ENCODE measurements around the gene GJA4. TPM values are rescaled to one million over a fixed set of nuclear protein-coding genes. Genes with fewer than 3 reads are reported as not detected.
"Not testable (repeated sequence)": the region's sequence is repeated elsewhere in the genome, so short reads cannot be mapped to it uniquely, and the experiment has no call there.

The GJA4 gene
- polyA plus RNA-seq, 1 donor = 11.2 TPM

- no peak for DNase-seq
These were observed 29.5 kb upstream of the GJA4 start for GRCh38 chr1:34763142-34763781.

- no peak for DNase-seq
These were observed 23.9 kb upstream of the GJA4 start for GRCh38 chr1:34768856-34769255.

GRCh38 chr1:34770891-34771504 is 21.8 kb upstream of the GJA4 start:
- no peak for DNase-seq

- no peak for DNase-seq
These were observed 21.0 kb upstream of the GJA4 start for GRCh38 chr1:34771573-34772371.

GRCh38 chr1:34773114-34773513 is 19.7 kb upstream of the GJA4 start:
- not testable (repeated sequence) for DNase-seq

GRCh38 chr1:34774957-34775356 is 17.8 kb upstream of the GJA4 start:
- DNase-seq = no peak

GRCh38 chr1:34776911-34777310 is 15.9 kb upstream of the GJA4 start:
- DNase-seq = no peak

GRCh38 chr1:34777519-34778321 is 15.1 kb upstream of the GJA4 start:
- DNase-seq = no peak

GRCh38 chr1:34778381-34778780 is 14.4 kb upstream of the GJA4 start:
- DNase-seq = no peak

- DNase-seq = no peak
These were observed 13.8 kb upstream of the GJA4 start for GRCh38 chr1:34779005-34779404.

GRCh38 chr1:34779526-34779925 is 13.3 kb upstream of the GJA4 start:
- DNase-seq = no peak

- DNase-seq = no peak
These were observed 12.8 kb upstream of the GJA4 start for GRCh38 chr1:34779962-34780361.

- DNase-seq = no peak
These were observed 12.3 kb upstream of the GJA4 start for GRCh38 chr1:34780528-34780927.

- no peak for DNase-seq
These were observed 11.5 kb upstream of the GJA4 start, which contains the start of gene GJB3 for GRCh38 chr1:34781071-34781843. GJB3 (plus strand) TSS chr1:34781214; CDS start chr1:34784763, 3,549 bp downstream.

GRCh38 chr1:34781844-34782391 is 10.9 kb upstream of the GJA4 start:
- DNase-seq = no peak

GRCh38 chr1:34784751-34785221 is 8.0 kb upstream of the GJA4 start:
- DNase-seq = no peak

- DNase-seq = no peak
These were observed 7.4 kb upstream of the GJA4 start for GRCh38 chr1:34785231-34785874.

GRCh38 chr1:34785875-34786470 is 6.8 kb upstream of the GJA4 start:
- no peak for DNase-seq

GRCh38 chr1:34786521-34787325 is 6.1 kb upstream of the GJA4 start:
- DNase-seq = peak; percentile 61
